ENCODE data around the gene KRT83.
"Not testable (repeated sequence)": the region's sequence is repeated elsewhere in the genome, so short reads cannot be mapped to it uniquely, and the experiment has no call there.

The KRT83 gene

DNA sequence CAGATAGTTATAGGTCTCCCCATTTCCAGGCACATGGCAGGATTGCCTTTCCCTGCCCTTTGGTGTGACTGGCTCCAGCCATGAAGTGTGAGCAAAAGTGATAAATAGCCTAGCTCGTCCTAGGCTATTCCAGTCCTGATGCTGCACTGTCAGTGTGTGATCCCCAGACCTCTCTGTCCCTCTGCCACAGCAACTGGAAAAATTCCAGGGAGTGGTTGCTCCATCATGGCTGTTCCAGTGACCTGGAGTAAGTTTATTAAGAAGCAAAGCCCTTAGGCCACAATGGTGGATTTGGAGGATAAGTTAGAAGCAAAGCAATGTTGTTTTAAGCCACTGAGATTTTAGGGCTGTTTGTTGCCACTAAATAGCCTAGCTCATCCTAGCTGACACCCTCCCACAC, 9.8 kb upstream of the KRT83 start:
- no peak for FAIRE-seq

- FAIRE-seq = no peak
These were observed 6.8 kb upstream of the KRT83 start for GRCh38 chr12:52327830-52328500.

DNA sequence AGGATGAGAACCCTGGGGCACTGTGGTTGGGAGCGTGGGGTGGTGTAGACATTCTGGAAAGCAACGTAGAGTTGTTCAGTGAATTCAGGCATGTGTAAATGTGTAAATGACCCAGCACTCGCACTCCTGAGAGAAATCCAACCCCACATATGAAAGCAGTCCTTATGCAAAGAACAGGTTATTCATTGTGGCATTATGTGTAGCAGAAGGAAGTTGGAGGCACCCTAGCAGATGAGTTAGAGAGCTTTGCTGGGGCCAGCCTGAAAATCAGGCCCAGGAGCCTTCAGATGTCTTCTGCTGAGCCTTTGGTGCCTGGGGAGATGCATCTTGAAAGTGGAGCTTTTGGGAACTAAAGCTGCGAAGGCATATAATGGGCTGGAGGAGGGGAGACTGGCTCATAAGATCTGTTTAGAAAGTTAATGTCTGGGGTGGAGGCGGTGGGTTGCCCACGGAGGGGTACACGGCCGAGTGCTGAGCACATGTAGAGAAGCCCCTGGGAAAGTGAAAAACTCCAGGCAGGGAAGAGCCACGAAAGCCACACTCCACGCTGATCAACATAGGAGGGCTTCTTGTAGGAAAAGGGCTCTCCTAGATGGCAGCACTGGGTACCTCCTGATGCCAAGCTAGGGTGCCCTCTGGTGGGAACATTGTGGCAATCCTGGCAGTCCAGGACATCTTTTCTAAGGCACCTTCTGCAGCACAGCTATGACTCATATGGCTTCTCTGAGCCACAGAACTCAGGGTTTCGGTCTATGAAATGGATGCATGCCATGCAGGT, 6.0 kb upstream of the KRT83 start:
- FAIRE-seq = no peak

DNA sequence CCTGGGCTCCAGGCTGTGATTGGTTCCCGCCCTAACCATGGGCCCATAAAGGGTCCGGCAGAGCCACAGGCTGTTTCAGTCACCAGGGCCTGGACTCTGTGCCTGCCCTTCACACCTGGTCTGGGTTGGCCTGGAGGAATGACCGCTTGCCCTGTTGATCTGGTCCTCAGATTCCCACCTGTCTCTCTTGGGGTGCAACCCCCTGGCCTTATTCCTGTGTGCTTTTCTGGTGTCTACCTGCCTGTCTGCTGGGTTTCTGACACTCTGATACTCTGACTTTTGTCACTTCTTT, 2.9 kb upstream of the KRT83 start:
- no peak for FAIRE-seq

GRCh38 chr12:52323416-52324152, 2.4 kb upstream of the KRT83 start:
- no peak for FAIRE-seq

DNA sequence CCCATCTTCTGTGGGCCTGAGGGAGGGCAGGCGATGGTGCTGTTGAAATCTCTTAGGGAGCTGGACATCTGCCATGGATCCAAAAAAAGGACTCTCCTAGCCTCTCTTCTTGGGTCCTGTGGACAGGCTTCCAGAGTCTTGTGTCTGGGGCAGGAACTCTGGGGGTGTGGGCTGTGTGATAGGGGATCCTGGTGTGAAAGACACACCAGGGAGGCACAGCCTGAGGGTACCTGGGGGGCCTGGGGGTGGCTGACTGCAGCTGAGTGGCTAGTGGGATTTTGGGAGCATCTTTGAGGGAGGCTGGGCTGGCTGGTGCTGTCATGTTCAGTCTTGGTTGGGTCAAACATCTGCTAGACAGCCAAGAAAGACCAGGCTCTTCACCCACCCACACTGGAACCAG, 1.8 kb upstream of the KRT83 start:
- no peak for FAIRE-seq

GRCh38 chr12:52322069-52322468, 871 bp upstream of the KRT83 start:
- no peak for FAIRE-seq

- no peak for FAIRE-seq
These were observed 220 bp upstream of the KRT83 start for GRCh38 chr12:52321418-52321817.

- no peak for FAIRE-seq
These were observed 2.1 kb downstream of the KRT83 start for GRCh38 chr12:52319097-52319496.

DNA sequence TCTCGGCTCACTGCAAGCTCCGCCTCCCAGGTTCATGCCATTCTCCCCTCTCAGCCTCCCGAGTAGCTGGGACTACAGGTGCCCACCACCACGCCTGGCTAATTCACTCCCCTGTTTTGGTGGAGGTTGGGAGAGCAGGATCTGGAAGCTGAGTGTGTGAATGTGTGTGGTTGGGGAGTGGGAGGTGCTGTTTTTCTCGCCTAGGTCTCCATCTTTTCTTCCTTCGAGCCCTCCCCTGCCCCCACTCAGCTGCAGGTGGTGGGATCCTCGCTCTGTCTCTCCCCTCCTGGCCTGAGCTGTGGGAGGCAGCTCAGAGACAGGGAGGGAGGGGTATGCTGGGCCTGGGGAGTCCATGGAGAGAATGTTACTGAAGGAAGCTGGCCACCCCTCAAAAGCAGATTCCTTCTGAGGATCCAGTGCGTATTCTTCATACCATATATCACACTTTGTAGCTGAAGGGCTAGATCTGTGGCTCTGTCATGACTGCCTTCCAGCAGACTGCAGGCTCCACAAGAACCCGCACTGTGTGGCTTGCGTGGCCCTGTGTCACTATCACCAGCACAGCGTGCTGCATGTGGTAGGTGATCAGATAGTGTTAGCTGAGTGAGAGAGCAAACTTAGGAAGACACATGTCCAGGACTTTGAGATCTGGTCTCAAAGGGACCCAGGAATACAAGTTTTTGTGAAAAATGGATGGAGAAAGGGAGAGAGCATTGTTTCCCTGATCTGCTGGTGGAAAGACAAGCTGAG, 2.8 kb downstream of the KRT83 start:
- FAIRE-seq = no peak

DNA sequence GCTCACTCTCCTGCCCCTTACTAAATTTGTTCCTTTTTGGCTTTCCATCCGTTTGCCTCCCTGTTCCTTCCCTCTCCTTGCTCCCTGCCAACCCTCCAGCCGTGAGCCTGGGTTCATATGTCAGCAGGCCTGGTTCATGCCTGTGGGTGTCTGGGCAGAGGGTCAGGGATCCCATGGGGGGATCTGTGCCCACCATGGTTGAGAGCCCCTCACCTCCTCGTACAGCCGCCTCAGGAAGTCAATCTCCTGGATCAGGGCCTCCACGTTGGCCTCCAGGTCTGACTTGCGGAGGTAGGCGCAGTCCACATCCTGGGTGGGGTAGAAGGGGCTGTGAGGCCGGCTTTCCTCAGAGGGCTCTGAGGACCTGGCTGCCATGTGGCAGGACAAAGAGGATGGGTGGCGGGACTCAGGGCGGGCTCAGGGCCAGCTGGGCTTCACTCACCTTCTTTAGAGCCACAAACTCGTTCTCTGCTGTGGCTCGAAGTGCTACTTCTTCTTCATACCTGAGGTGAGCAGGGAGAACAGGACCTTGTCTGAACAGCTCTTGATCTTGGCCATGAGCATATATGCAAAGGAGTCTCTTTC, 3.6 kb downstream of the KRT83 start:
- no peak for FAIRE-seq

GRCh38 chr12:52316701-52317100, 4.5 kb downstream of the KRT83 start:
- FAIRE-seq = no peak

- no peak for FAIRE-seq
These were observed 4.9 kb downstream of the KRT83 start for GRCh38 chr12:52316290-52316689.

DNA sequence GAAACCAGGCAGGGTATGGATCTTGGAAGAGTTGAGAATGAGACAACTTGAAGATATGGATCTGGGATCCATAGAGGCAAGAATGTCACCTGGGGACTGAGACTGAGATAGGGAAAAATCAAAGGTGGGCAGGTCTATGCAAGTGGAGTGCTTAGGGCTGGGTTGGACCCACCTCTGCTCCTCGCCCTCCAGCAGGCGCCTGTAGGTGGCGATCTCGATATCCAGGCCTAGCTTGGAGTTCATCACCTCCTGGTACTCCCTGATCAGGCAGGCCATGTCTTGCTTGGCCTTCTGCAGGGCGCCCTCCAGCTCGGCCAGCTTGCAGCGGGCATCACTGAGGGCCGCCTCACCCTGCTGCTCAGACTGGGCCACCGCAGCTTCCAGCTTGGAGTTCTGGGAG, 5.5 kb downstream of the KRT83 start:
- FAIRE-seq = not testable (repeated sequence)

- no peak for FAIRE-seq
These were observed 6.7 kb downstream of the KRT83 start for GRCh38 chr12:52314511-52314910.

DNA sequence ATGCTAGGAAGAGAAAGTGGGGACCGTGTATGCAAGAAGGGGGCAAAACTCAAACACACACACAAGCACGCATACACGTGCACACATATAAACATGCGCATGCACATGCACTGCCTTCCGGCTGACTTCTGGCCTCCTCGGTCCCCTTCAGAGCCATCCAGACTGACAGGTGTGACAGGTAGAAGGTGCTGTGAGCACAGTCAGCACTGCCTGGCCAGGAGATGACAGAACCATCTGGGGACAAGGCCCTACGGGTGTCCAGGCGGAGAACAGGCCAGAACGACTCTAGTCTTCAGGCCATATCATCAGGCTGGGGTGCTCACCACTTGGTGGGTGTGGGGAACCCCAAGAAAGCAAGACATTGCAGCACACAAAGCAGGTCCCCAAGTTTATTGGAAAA, 7.3 kb downstream of the KRT83 start:
- FAIRE-seq = no peak

DNA sequence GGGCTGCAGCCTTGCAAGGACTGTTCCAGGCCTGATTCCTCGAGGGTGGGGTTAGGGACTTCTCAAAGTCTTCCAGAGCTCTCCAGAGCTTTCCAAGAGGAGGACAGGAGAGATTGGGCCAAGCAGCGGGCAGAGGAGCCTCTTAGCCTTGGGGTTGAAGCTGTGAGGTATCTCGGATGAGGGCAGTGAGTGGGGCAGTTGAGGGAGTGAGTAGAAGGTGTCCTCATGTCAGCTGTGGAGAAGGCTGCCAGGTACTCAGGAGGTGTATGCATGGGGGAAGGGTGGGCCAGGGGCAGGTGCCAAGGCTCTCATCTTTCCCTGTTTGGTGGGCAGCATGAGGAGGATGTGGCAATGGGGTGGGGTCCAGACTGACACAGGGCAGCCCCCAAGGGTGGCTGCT, 7.7 kb downstream of the KRT83 start:
- no peak for FAIRE-seq

- no peak for FAIRE-seq
These were observed 9.1 kb downstream of the KRT83 start for GRCh38 chr12:52312086-52312485.

DNA sequence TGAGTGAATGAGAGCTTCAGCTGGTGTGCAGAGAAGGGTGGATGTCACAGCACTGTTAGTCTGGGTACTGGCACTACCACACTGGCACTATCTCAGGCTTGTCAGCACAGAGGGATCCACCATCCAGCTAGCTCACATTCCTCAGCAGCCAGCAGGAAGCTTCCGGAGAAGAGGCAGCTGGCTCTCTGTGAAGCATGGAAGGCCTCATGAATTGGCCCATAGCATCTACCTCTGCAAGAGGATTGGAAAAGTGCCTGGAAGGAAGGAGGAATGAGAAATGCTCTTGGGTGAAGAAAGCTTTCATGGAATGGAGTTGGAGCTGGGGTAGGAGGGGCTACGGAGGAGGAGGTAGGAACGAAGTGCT, 9.9 kb downstream of the KRT83 start:
- FAIRE-seq = no peak

- no peak for FAIRE-seq
These were observed 10.4 kb downstream of the KRT83 start for GRCh38 chr12:52310622-52311284.

DNA sequence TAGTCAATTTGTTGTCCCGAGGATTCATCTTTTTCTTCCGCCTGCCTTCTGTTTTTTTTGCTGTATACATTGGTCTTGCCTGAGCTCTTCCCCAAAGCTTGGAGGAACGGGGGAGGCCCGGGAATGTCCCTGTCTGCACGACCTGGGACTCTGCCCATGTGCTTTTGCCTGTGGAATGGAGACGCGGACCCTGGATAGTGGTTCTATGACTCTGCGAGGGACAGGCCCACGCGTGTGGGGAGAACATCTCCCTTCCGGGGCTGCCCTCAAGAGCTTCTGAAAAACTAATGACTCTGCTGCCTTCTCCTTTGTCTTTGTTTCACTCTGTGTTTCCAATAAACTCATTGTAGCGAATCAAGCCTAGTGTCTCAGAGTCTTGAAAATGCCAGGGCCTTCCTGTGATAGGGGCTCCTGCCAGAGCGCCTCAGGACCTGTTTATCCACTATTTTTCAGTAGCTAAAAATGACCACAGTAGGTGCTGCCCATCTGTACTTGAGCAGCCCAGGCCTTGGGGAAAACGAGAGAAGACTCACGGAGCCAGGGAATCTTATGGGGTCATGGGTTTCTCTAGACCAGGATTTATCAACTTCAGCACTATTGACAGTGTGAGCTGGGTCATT, 12.3 kb downstream of the KRT83 start:
- FAIRE-seq = no peak
